Esophagus squamous epithelium (tissue), 4 donors: ENCODE results near the gene OAS3.

Experiments
- POLR2A ChIP-seq, 4 donors: fragments of 450-650 bp; IDR thresholded peaks; one replicate each; pipeline ENCODE4 v1.6.1; 2017; ENCODE audit warnings: antibody characterized with exemption in 4 of 4, mild to moderate bottlenecking in 4 of 4, moderate library complexity in 3 of 4
- TF ChIP-seq, protein P1 (sequence below), 6 experiments: fragments of 450-650 bp in 4 of 6; fragments of 200-600 bp in 2 of 6; sonication (generic) in 2 of 6; IDR thresholded peaks; one replicate each; pipeline ENCODE4 v1.5.1; 2016 to 2019; ENCODE audit warnings: antibody characterized with exemption in 6 of 6, mild to moderate bottlenecking in 4 of 6, moderate library complexity in 4 of 6

DNA sequence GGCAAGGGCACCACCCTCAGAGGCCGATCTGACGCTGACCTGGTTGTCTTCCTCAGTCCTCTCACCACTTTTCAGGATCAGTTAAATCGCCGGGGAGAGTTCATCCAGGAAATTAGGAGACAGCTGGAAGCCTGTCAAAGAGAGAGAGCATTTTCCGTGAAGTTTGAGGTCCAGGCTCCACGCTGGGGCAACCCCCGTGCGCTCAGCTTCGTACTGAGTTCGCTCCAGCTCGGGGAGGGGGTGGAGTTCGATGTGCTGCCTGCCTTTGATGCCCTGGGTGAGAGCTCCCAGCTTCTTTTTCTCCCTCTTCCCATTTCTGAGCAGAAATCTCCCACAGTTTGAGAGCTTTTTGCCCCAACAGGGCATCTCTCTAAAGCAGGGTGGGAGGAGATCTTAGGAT lies 29.7 kb upstream of the OAS3 start:
- no peak for TF ChIP-seq POLR2A (IDR thresholded peaks at IDR 0.05)
- TF ChIP-seq, protein P1, sequence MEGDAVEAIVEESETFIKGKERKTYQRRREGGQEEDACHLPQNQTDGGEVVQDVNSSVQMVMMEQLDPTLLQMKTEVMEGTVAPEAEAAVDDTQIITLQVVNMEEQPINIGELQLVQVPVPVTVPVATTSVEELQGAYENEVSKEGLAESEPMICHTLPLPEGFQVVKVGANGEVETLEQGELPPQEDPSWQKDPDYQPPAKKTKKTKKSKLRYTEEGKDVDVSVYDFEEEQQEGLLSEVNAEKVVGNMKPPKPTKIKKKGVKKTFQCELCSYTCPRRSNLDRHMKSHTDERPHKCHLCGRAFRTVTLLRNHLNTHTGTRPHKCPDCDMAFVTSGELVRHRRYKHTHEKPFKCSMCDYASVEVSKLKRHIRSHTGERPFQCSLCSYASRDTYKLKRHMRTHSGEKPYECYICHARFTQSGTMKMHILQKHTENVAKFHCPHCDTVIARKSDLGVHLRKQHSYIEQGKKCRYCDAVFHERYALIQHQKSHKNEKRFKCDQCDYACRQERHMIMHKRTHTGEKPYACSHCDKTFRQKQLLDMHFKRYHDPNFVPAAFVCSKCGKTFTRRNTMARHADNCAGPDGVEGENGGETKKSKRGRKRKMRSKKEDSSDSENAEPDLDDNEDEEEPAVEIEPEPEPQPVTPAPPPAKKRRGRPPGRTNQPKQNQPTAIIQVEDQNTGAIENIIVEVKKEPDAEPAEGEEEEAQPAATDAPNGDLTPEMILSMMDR (IDR thresholded peaks at IDR 0.05), result no peak
